Left hindlimb (tissue), 1 donor: Measurements from ENCODE around the gene TSKS.

Experiments
- DNase-seq: peaks from one replicate; pipeline ENCODE4 v3.0.0-alpha.2; 2018

The TSKS gene

GRCh38 chr19:49792829-49793560 lies 29.9 kb upstream of the TSKS start:
- DNase-seq: no peak

GRCh38 chr19:49791776-49792445 lies 28.8 kb upstream of the TSKS start:
- DNase-seq: no peak

- no peak for DNase-seq
Measured at GRCh38 chr19:49790866-49791265, 27.8 kb upstream of the TSKS start.

GRCh38 chr19:49788857-49789256 lies 25.8 kb upstream of the TSKS start:
- DNase-seq: no peak

GRCh38 chr19:49787746-49788145 lies 24.6 kb upstream of the TSKS start:
- no peak for DNase-seq

- no peak for DNase-seq
Measured at GRCh38 chr19:49786376-49786820, 23.3 kb upstream of the TSKS start.

GRCh38 chr19:49782515-49782914 lies 19.4 kb upstream of the TSKS start:
- no peak for DNase-seq

GRCh38 chr19:49781394-49781793 lies 18.3 kb upstream of the TSKS start:
- DNase-seq: no peak

- no peak for DNase-seq
Measured at GRCh38 chr19:49780861-49781260, 17.8 kb upstream of the TSKS start.

- DNase-seq: no peak
Measured at GRCh38 chr19:49779731-49780555, 16.8 kb upstream of the TSKS start.

GRCh38 chr19:49776371-49776764 lies 13.3 kb upstream of the TSKS start:
- no peak for DNase-seq

GRCh38 chr19:49775742-49776370 lies 12.8 kb upstream of the TSKS start:
- DNase-seq: no peak

- no peak for DNase-seq
Measured at GRCh38 chr19:49774969-49775368, 11.9 kb upstream of the TSKS start.

GRCh38 chr19:49773663-49774350 lies 10.7 kb upstream of the TSKS start:
- no peak for DNase-seq

GRCh38 chr19:49772850-49773432 lies 9.8 kb upstream of the TSKS start:
- DNase-seq: no peak

- DNase-seq: no peak
Measured at GRCh38 chr19:49771674-49772139, 8.6 kb upstream of the TSKS start.

- DNase-seq: no peak
Measured at GRCh38 chr19:49770529-49770928, 7.4 kb upstream of the TSKS start.

GRCh38 chr19:49767967-49768581 lies 5.0 kb upstream of the TSKS start:
- no peak for DNase-seq

GRCh38 chr19:49767381-49767780 lies 4.3 kb upstream of the TSKS start:
- DNase-seq: no peak

- DNase-seq: no peak
Measured at GRCh38 chr19:49766930-49767299, 3.8 kb upstream of the TSKS start, which contains the start of gene AP2A1. AP2A1 (plus strand) TSS chr19:49767001; CDS start chr19:49767134, 133 bp downstream.
